Kidney (tissue), 14 donors: ENCODE data around the gene NAB2. TPM values are rescaled to one million over a fixed set of nuclear protein-coding genes. Genes with fewer than 3 reads are reported as not detected.

Experiments used
- DNase-seq, 5 donors: peaks; one replicate each; pipeline ENCODE4 v3.0.0-alpha.2; 2013 to 2020
- FAIRE-seq: peaks from 2 replicates; lab custom pipeline; 2012; peaks lifted over from hg19 to GRCh38; lab: Jason Lieb, UNC
- H3K27ac ChIP-seq, 2 donors: one replicate each; pipeline ENCODE4 v1.7.0; 2013; ENCODE audit warnings: low read depth in 2 of 2, low read length in 2 of 2, inconsistent platforms in 1 of 2
- H3K27me3 ChIP-seq: one replicate; pipeline ENCODE4 v1.7.1; 2013; ENCODE audit warnings: low read length, inconsistent platforms; ENCODE audit not compliant: control insufficient read depth, insufficient read depth
- H3K36me3 ChIP-seq, 3 donors: one replicate each; pipeline versions ENCODE4 v1.7.0 to v1.7.1; 2013; ENCODE audit warnings: low read length in 3 of 3, control low read depth in 1 of 3, inconsistent platforms in 1 of 3; ENCODE audit not compliant: insufficient read depth in 3 of 3, control insufficient read depth in 2 of 3
- H3K4me1 ChIP-seq, 3 donors: one replicate each; pipeline versions ENCODE4 v1.7.0 to v1.7.1; 2013; ENCODE audit warnings: low read length in 3 of 3, inconsistent platforms in 1 of 3, low read depth in 1 of 3; ENCODE audit not compliant: control insufficient read depth in 2 of 3, insufficient read depth in 2 of 3
- H3K4me3 ChIP-seq, 3 donors: one replicate each; pipeline versions ENCODE4 v1.7.0 to v1.8.1; 2013; ENCODE audit warnings: low read length in 3 of 3, control low read depth in 1 of 3, inconsistent platforms in 1 of 3
- H3K9ac ChIP-seq, 3 donors: one replicate each; pipeline versions ENCODE4 v1.7.0 to v1.7.1; 2013; ENCODE audit warnings: low read length in 3 of 3, control low read depth in 1 of 3, inconsistent platforms in 1 of 3
- H3K9me3 ChIP-seq, 3 donors: one replicate each; pipeline versions ENCODE4 v1.7.0 to v1.7.1; 2013; ENCODE audit warnings: low read length in 3 of 3, control low read depth in 1 of 3, inconsistent platforms in 1 of 3; ENCODE audit not compliant: control insufficient read depth in 2 of 3, insufficient read depth in 1 of 3
- CTCF ChIP-seq: IDR thresholded peaks from 3 replicates; pipeline ENCODE4 v1.5.1; 2012; ENCODE audit warnings: mild to moderate bottlenecking, moderate library complexity, borderline replicate concordance; ENCODE audit not compliant: insufficient read depth; ENCODE audit errors: extremely low read depth
- intact Hi-C: fragments of 100-400 bp; cut with DNase I; formaldehyde crosslinking; loops from one replicate; pipeline ENCODE4 v1.11.1; 2022
- polyA plus RNA-seq: library from polyadenylated mRNA; stranded (reverse); fragments of 350-450 nt; fragmentation: Illumina TruSeq; extraction: RNeasy Lipid Tissue Mini Kit (QIAGEN cat#74804); gene quantifications from one replicate; pipeline ENCODE4 v1.2.3, GENCODE V29; 2014; ENCODE audit warnings: low read depth, low replicate concordance; ENCODE audit not compliant: insufficient read depth
- total RNA-seq: library from RNA; stranded (reverse); fragmentation: NEBNext Ultra II Directional; extraction: Animal tissue kit (Norgen Biotek cat#: 25700); gene quantifications from one replicate; pipeline ENCODE4 v1.2.1, GENCODE V29; 2021
- donor health status: control.
- donor health status: control.
- donor health status: control.
- donor health status: control.
- donor health status: control.
- donor health status: DM: yes; HTN: yes; CAD: no.
- donor health status: Normal renal cell carcinoma (clear cell type).

The NAB2 gene
- total and polyA plus RNA-seq, 2 donors from 2014 or later: 13.9 to 28.0 TPM

GRCh38 chr12:57094208-57095160 is 5.6 kb downstream of the NAB2 start:
- DNase-seq (peak in 2 of 5 donors; percentile 24 to 50), FAIRE-seq (no peak)
- no peaks in the 10 kb centered on the region for H3K9me3 ChIP-seq
- H3K27me3 ChIP-seq: no peaks in the 10 kb centered on the region
- TF ChIP-seq CTCF: no peak
- peaks cover 0 to 21% (median 0%) of the 10 kb centered on the region in 3 donors for H3K4me1 ChIP-seq
- intact Hi-C loops: no loop called here
- H3K27ac ChIP-seq: peak overlapping the region; percentile 63 to 82
- H3K4me3 ChIP-seq: no peak overlapping the region
- peaks cover 5 to 56% (median 16%) of the 10 kb centered on the region in 3 donors for H3K36me3 ChIP-seq
- no peak overlapping the region for H3K9ac ChIP-seq

GRCh38 chr12:57095440-57095839 is 6.5 kb downstream of the NAB2 start:
- Histone ChIP-seq H3K9ac (no peak overlapping the region), H3K36me3 (peaks cover 7 to 64% (median 16%) of the 10 kb centered on the region in 3 donors), H3K27ac (no peak overlapping the region), H3K4me1 (peaks cover 0 to 21% (median 0%) of the 10 kb centered on the region in 3 donors), H3K27me3 (no peaks in the 10 kb centered on the region), H3K4me3 (no peak overlapping the region), H3K9me3 (no peaks in the 10 kb centered on the region)
- TF ChIP-seq CTCF: no peak
- intact Hi-C loops: no loop called here
- DNase-seq (peak in 1 of 5 donors; percentile 50), FAIRE-seq (no peak)

- Histone ChIP-seq H3K4me3 (no peak overlapping the region), H3K4me1 (peaks cover 0 to 14% (median 0%) of the 10 kb centered on the region in 3 donors), H3K9me3 (no peaks in the 10 kb centered on the region), H3K27ac (peak overlapping the region in 1 of 2 donors; percentile 40), H3K36me3 (peaks cover 7 to 63% (median 14%) of the 10 kb centered on the region in 3 donors), H3K27me3 (no peaks in the 10 kb centered on the region), H3K9ac (no peak overlapping the region)
- intact Hi-C loops: no loop called here
- no peak for TF ChIP-seq CTCF
- FAIRE-seq (no peak), DNase-seq (peak in 2 of 5 donors; percentile 13 to 52)
Observed at GRCh38 chr12:57096099-57096572, 7.2 kb downstream of the NAB2 start.
